RWPE1 (cell line): ENCODE measurements around the gene ATF7IP2.
"Not testable (repeated sequence)": the region's sequence is repeated elsewhere in the genome, so short reads cannot be mapped to it uniquely, and the experiment has no call there.

Experiments
- CTCF ChIA-PET: fragments of 350-600 bp; sonication (Branson Sonifier 250); formaldehyde crosslinking; extraction: SDS; loops from one replicate; lab custom pipeline; 2021; lab: Yijun Ruan, JAX
- POLR2A ChIA-PET: fragments of 400-600 bp; formaldehyde crosslinking; extraction: SDS; loops from one replicate; lab custom pipeline; 2020; ENCODE audit warnings: antibody characterized with exemption; ENCODE audit not compliant: low non-redundant PET; lab: Yijun Ruan, JAX
- DNase-seq: peaks from one replicate; pipeline ENCODE4 v3.0.0; 2012; ENCODE audit warnings: low spot score
- H3K27ac ChIP-seq: fragments of 450-650 bp; 2 replicates; pipeline ENCODE4 v1.5.1; 2017
- TF ChIP-seq, protein P1 (sequence below): fragments of 450-650 bp; conservative IDR thresholded peaks from 2 replicates; pipeline ENCODE4 v1.5.1; 2017; ENCODE audit warnings: low read depth, mild to moderate bottlenecking

ATF7IP2 gene

DNA sequence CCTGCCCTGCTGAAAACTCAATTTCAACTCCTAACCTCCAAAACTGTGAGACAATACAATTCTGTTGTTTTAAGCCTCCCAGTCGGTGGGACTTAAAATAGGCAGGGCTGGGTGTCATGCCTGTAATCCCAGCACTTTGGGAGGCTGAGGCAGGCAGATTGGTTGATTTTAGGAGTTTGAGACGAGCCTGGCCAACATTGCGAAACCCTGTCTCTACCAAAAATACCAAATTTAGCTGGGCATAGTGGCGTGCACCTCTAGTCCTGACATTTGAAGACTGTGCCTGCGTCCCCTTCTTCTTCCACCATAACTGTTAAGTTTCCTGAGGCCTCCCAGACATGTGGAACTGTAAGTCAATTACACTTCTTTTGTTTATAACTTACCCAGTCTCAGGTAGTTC, 36.0 kb upstream of the ATF7IP2 start:
- DNase-seq, result no peak
- POLR2A ChIA-PET, result no interaction called here
- H3K27ac ChIP-seq, result no peak overlapping the region
- CTCF ChIA-PET, result no interaction called here
- TF ChIP-seq, protein P1, sequence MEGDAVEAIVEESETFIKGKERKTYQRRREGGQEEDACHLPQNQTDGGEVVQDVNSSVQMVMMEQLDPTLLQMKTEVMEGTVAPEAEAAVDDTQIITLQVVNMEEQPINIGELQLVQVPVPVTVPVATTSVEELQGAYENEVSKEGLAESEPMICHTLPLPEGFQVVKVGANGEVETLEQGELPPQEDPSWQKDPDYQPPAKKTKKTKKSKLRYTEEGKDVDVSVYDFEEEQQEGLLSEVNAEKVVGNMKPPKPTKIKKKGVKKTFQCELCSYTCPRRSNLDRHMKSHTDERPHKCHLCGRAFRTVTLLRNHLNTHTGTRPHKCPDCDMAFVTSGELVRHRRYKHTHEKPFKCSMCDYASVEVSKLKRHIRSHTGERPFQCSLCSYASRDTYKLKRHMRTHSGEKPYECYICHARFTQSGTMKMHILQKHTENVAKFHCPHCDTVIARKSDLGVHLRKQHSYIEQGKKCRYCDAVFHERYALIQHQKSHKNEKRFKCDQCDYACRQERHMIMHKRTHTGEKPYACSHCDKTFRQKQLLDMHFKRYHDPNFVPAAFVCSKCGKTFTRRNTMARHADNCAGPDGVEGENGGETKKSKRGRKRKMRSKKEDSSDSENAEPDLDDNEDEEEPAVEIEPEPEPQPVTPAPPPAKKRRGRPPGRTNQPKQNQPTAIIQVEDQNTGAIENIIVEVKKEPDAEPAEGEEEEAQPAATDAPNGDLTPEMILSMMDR, result no peak

DNA sequence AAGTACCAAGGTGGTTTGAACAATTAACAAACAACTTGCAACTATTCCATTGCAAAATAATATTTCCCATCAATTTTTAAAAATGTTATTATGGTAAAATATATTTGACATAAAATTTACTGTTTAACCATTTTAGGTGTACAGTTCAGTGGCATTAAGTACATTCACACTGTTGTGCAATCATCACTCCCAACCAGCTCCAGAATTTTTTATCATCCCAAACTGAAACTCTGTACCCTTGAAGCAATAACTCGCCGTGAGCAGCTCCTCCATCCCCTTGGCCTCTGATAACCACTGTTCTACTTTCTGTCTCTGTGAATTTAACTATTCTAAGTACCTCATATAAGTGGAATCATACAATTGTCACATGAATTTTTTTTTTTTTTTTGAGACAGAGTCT, 33.6 kb upstream of the ATF7IP2 start:
- TF ChIP-seq, protein P1, result no peak
- ChIA-PET POLR2A (no interaction called here), CTCF (interaction anchor here (0.6 to 0.7 kb wide), 2 partner anchors 29 to 109 kb away, joined by 3 to 4 read pairs; no protein-coding TSS in a partner anchor)
- H3K27ac ChIP-seq, result no peak overlapping the region
- no peak for DNase-seq

DNA sequence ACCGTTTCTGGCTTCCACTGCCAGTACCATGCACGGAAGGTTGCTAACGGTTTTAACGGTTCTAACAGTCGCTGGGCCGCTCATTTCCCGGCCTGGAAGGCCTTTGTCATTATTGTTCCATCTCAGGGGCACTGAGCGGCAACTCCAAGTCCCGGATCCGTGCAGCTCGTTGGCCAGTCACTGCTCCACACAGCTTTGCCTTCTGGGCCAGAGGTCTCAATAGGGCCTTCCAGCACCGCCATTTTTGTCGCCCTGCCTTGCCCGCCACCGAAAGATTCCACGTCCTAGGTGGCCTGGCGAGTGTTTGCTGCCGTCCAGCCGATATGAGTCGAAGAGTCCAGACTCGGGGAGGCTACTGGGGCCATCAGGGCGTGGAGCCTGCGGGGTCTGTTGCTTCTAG, 30.3 kb upstream of the ATF7IP2 start:
- ChIA-PET CTCF (no interaction called here), POLR2A (no interaction called here)
- TF ChIP-seq, protein P1, result no peak
- H3K27ac ChIP-seq, result no peak overlapping the region
- DNase-seq, result no peak

DNA sequence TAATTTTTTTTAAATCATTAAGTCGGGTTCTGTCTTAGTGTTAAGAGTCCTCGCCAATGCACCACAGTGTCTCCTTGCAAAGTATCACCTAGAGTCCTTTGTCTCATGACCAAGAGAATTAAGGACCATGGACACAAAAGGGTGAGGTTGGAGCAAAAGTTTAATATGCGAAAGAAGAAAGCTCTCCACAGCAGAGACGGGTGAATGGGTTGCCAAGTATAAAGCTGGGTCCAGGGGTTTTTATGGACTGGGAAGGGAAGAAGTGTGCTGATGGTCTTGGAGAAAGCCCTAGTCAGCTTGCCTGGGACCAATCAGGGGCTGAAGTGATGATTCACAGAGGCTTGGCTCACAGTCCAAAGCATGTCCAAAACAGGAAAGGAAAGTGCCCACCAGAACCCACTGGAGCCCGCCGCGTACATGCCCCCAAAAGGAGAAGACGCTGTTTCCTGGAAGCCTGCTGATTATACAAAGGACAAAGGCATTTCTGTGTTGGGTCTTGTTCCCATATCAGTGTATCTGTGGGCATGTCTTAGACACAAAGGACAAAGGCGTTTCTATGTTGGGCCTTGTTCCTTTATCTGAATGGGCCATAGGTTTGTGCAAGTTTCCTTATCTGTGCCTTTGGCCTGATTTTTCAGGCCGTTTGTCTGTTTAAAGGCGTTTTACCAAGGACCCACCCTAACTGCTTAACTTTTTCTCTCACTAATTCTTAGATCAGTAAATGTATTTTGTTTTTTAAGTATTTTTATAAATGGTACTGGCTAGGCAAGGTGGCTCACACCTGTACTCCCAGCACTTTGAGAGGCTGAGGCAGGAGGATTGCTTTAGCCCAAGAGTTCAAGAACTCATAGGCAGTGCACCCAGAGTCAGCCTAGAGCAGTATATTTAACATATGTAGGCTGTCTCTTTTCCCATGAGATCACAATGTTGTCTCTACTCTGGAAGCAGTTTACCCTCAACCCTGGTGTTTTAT, 28.7 kb upstream of the ATF7IP2 start:
- POLR2A ChIA-PET, result no interaction called here
- TF ChIP-seq, protein P1, result no peak
- CTCF ChIA-PET, result interaction anchor here (0.5 to 0.9 kb wide), 2 partner anchors 20 to 158 kb away, joined by 3 read pairs; no protein-coding TSS in a partner anchor
- no peak overlapping the region for H3K27ac ChIP-seq
- no peak for DNase-seq

DNA sequence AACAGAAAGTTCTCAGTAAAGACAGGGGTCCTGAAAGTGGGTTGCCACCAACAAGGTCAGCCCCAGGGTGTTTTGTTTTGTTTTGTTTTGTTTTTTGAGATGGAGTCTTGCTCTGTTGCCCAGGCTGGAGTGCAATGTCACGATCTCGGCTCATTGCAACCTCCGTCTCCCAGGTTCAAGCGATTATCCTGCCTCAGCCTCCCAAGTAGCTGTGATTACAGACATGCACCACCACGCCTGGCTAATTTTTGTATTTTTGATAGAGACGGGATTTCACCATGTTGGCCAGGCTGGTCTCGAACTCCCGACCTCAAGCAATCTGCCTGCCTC, 24.1 kb upstream of the ATF7IP2 start:
- DNase-seq, H3K27ac ChIP-seq, POLR2A ChIA-PET, CTCF ChIA-PET: not testable (repeated sequence)

DNA sequence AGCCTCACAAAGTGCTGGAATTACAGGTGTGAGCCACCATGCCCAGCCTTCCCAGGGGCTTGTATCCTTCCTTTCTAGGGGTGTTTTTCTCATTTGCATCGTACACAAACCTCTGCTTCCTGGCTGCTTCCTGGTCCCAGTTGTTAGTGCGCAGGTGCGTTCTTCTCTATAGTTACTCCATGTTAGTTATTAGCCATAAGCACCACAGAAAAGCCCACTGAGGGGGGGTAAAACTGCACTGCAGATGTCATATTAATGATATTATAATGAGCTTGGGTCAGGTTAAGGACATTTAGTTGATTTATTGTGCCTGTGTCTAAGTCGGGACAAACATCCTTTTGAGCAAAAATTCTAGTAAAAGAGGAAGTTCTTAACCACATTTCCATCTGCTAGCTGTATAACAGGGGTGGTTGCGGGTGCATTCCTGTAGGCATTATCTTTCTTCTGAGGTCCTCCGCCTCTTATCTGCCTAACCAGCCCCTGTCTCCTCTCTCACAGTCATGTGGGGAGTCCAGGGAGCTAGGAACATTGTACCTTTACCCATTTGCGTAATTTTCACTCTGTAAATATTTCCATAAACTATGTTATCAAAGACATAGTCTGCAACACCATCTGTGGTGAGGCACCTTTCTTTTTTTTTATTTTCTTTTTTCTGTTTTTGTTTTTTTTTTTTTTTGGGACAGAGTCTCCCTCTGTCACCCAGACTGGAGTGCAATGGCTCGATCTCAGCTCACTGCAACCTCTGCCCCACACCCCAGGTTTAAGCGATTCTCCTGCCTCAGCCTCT, 23.6 kb upstream of the ATF7IP2 start:
- DNase-seq, result no peak
- no peak overlapping the region for H3K27ac ChIP-seq
- ChIA-PET CTCF (no interaction called here), POLR2A (no interaction called here)
- TF ChIP-seq, protein P1, result no peak

DNA sequence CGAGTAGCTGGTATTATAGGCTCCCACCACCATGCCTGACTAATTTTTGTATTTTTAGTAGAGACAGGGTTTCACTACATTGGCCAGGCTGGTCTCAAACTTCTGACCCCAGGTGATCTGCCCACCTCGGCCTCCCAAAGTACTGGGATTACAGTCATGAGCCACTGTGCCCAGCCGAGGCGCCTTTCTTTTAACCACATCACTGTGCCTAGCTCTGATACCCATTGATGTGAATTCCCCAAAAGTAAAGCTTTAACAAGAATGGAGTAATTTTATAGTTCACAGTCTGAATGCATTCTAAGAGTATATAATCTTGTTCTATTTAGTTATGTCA, 23.0 kb upstream of the ATF7IP2 start:
- H3K27ac ChIP-seq, CTCF ChIA-PET, DNase-seq, POLR2A ChIA-PET: not testable (repeated sequence)

DNA sequence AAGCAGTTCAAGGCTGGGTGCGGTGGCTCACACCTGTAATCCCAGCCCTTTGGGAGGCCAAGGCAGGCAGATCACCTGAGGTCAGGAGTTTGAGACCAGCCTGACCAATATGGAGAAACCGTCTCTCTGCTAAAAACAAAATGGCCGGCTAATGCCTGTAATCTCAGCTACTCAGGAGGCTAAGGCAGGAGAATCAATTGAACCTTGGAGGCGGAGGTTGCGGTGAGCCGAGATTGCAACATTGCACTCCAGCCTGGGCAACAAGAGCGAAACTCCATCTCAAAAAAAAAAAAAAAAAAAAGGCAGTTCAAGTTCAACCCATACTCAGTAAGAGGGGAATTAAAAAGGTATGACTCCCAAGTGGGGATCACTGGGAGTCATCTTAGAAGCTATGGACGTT, 19.2 kb upstream of the ATF7IP2 start:
- CTCF ChIA-PET, POLR2A ChIA-PET: not testable (repeated sequence)

More for the DNA sequence above, 19.2 kb upstream of the ATF7IP2 start:
- H3K27ac ChIP-seq, DNase-seq: not testable (repeated sequence)
